ENCODE data around the gene NRXN3.

NRXN3 gene

DNA sequence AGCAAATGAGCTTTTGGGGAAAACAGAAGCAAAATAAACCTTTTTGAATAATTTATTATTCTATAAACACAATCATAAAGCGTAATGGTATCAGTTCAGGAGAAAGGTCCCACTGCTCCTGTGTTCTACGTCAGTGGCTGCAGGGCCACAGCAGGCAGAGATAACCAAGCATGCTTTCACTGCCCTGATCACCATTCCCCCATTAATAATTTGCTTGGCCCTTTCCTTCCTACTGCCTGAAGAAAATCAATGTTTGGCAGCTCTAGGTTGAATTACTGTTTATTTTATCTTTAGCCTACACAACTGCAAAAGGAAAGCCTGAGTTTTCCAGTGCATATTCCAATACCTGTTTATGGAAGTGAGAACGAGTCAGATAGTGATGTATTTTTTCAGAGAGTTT lies 1671.3 kb downstream of the NRXN3 start:
- TF ChIP-seq, protein P1, sequence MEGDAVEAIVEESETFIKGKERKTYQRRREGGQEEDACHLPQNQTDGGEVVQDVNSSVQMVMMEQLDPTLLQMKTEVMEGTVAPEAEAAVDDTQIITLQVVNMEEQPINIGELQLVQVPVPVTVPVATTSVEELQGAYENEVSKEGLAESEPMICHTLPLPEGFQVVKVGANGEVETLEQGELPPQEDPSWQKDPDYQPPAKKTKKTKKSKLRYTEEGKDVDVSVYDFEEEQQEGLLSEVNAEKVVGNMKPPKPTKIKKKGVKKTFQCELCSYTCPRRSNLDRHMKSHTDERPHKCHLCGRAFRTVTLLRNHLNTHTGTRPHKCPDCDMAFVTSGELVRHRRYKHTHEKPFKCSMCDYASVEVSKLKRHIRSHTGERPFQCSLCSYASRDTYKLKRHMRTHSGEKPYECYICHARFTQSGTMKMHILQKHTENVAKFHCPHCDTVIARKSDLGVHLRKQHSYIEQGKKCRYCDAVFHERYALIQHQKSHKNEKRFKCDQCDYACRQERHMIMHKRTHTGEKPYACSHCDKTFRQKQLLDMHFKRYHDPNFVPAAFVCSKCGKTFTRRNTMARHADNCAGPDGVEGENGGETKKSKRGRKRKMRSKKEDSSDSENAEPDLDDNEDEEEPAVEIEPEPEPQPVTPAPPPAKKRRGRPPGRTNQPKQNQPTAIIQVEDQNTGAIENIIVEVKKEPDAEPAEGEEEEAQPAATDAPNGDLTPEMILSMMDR (conservative IDR thresholded peaks at IDR 0.05; ENCODE audit: low read length): no peak
- DNase-seq (ENCODE audit: low read depth): no peak

GRCh38 chr14:79842270-79842669 lies 1672.1 kb downstream of the NRXN3 start:
- TF ChIP-seq, protein P1 (conservative IDR thresholded peaks at IDR 0.05; ENCODE audit: low read length): no peak
- no peak overlapping the region for H3K4me3 ChIP-seq (ENCODE audit: low read length)
- peak; percentile 9 for DNase-seq (ENCODE audit: low read depth)

More for the DNA sequence above, 1671.3 kb downstream of the NRXN3 start:
- no peak overlapping the region for H3K4me3 ChIP-seq (ENCODE audit: low read length)

DNA sequence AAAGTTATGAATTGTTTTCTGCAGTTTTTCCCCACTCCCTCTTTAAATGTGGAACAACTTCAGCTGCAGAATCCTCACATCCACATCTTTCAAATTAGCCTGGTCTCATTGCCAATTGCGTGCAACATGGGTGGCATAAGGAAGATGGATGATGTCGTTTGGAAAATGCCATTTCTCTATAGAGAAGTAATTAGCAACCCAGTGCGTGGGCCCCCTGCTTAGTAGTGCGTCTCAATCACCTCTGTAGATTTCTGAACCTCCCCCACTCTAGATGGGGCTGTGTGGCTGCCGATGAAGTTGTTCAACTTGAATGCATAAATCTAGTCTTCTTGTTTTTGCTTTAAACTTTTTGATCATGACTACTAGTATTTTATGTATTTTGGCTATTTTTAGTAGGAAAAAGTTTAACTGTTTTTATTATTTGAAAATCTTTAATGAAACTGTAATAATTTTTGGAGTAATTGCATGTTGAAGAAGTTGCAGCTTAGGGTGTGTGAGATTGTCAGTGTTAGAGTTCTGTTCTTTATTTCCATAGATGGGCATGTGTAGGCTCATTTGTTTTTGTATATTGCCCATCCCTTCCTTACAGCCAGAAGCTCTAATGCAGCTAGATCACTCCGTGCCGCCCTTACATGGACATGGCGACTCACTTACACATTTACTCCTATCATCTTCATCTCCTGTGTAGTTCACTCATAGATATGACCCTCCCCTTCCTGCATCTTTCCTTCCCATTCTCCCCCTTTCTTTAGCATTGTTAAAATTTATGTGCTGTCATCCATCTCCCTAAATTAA lies 1683.0 kb downstream of the NRXN3 start:
- TF ChIP-seq, protein P1 (conservative IDR thresholded peaks at IDR 0.05; ENCODE audit: low read length): no peak
- H3K4me3 ChIP-seq (ENCODE audit: low read length): no peak overlapping the region
- DNase-seq (ENCODE audit: low read depth): no peak

DNA sequence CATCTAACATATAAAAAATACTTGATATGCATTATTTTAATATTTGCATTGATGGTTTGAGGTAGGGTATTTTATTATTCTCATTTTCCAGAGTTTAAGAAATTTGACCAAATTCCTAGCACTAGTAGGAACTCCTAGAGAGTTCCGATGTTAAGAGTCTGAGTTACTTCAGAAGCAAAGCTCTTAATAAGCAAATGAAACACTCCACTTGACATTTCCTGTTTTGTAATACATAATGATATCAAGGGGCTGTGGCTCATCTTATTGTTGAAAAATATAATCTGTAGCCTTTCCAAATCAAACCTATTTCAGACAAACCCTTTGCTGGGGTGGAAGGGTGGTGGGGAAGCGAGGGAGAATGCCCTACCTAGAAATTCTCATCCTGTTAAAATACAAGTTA lies 1685.6 kb downstream of the NRXN3 start:
- TF ChIP-seq, protein P1 (conservative IDR thresholded peaks at IDR 0.05; ENCODE audit: low read length): no peak
- H3K4me3 ChIP-seq (ENCODE audit: low read length): no peak overlapping the region
- DNase-seq (ENCODE audit: low read depth): no peak

GRCh38 chr14:79856381-79856780 lies 1686.2 kb downstream of the NRXN3 start:
- TF ChIP-seq, protein P1 (conservative IDR thresholded peaks at IDR 0.05; ENCODE audit: low read length): no peak
- no peak overlapping the region for H3K4me3 ChIP-seq (ENCODE audit: low read length)
- peak; percentile 8 for DNase-seq (ENCODE audit: low read depth)

DNA sequence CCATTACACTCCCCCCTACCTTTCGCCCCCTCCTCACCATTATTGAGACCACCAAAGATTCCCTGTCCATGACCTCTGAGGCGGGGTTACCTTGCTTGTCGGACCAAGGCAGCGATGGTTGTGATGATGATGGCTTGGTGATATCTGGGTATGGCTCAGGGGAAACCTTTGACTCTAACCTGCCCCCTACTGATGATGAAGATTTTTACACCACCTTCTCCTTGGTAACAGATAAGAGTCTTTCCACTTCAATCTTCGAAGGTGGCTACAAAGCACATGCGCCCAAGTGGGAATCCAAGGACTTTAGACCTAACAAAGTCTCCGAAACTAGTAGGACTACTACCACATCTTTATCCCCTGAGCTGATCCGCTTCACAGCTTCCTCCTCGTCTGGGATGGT lies 1690.9 kb downstream of the NRXN3 start:
- DNase-seq (ENCODE audit: low read depth): no peak
- H3K4me3 ChIP-seq (ENCODE audit: low read length): no peak overlapping the region
- TF ChIP-seq, protein P1 (conservative IDR thresholded peaks at IDR 0.05; ENCODE audit: low read length): no peak

- TF ChIP-seq, protein P1 (conservative IDR thresholded peaks at IDR 0.05; ENCODE audit: low read length): no peak
- no peak for DNase-seq (ENCODE audit: low read depth)
- H3K4me3 ChIP-seq (ENCODE audit: low read length): no peak overlapping the region
Observed at GRCh38 chr14:79862045-79862444, 1691.9 kb downstream of the NRXN3 start.
